Keratinocyte (primary cell): ENCODE measurements around the gene MBNL3.

Source experiments
- CTCF ChIP-seq, 3 experiments: IDR thresholded peaks in 1 of 3; conservative IDR thresholded peaks in 1 of 3; optimal IDR thresholded peaks in 1 of 3; 2 replicates in 2 of 3; 3 replicates in 1 of 3; pipeline versions ENCODE3 to v1.5.1; 2011; ENCODE audit warnings: low read length in 3 of 3, mild to moderate bottlenecking in 3 of 3, moderate library complexity in 2 of 3, control low read depth in 1 of 3, inconsistent platforms in 1 of 3; ENCODE audit not compliant: insufficient read depth in 2 of 3; ENCODE audit errors: extremely low read depth in 1 of 3
- EZH2 ChIP-seq: IDR thresholded peaks from one replicate; pipeline ENCODE4 v1.6.1; 2012; ENCODE audit warnings: inconsistent platforms, mild to moderate bottlenecking, low read length, moderate library complexity

GRCh38 chrX:132393992-132394391 lies 94.8 kb downstream of the MBNL3 start:
- TF ChIP-seq CTCF (optimal IDR thresholded peaks at IDR 0.05 in 1 of 3, IDR thresholded peaks at IDR 0.05 in 1 of 3, conservative IDR thresholded peaks at IDR 0.05 in 1 of 3; ENCODE audit: extremely low read depth in 1 of 3, insufficient read depth in 2 of 3, low read length in 3 of 3) (no peak), EZH2 (no peak)
